Measurements from ENCODE around the gene ZNF343.

The ZNF343 gene

DNA sequence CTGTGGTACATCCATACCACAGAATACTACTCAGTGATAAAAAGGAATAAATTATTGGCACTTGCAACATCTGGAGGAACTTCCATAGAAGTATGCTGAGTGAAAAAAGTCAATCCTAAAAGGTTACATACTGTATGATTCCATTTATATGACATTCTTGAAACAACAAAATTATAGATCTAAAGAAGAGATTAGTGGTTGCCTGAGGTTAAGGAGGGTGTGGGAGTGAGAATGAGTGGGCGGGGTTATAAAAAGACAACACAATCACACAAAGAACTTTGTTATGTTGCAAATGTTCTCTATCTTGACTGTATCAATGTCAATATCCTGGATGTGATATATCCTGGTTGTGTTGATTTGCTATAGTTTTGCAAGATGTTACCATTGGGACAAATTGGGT, 59.3 kb downstream of the ZNF343 start:
- Histone ChIP-seq H3K4me3 (ENCODE audit: low read depth, low read length) (no peak overlapping the region), H3K4me2 (ENCODE audit: low read length) (no peak overlapping the region), H3K79me2 (no peaks in the 10 kb centered on the region), H3K9me3 (ENCODE audit: control insufficient read depth, low read length) (no peaks in the 10 kb centered on the region), H3K27me3 (ENCODE audit: control insufficient read depth, insufficient read depth, low read length) (no peaks in the 10 kb centered on the region), H2AFZ (no peak overlapping the region), H3K27ac (no peak overlapping the region), H3K9ac (no peak overlapping the region), H3K36me3 (ENCODE audit: control insufficient read depth, insufficient read depth, low read length) (no peaks in the 10 kb centered on the region), H3K4me1 (no peaks in the 10 kb centered on the region)
- TF ChIP-seq CTCF (IDR thresholded peaks at IDR 0.05), result no peak

GRCh38 chr20:2446845-2447244, 61.9 kb downstream of the ZNF343 start:
- Histone ChIP-seq H3K27me3 (ENCODE audit: control insufficient read depth, insufficient read depth, low read length) (no peaks in the 10 kb centered on the region), H3K27ac (no peak overlapping the region), H3K4me1 (no peaks in the 10 kb centered on the region), H3K79me2 (no peaks in the 10 kb centered on the region), H3K9ac (no peak overlapping the region), H3K9me3 (ENCODE audit: control insufficient read depth, low read length) (no peaks in the 10 kb centered on the region), H3K4me3 (ENCODE audit: low read depth, low read length) (no peak overlapping the region), H3K36me3 (ENCODE audit: control insufficient read depth, insufficient read depth, low read length) (no peaks in the 10 kb centered on the region), H3K4me2 (ENCODE audit: low read length) (no peak overlapping the region), H2AFZ (no peak overlapping the region)
- TF ChIP-seq CTCF (IDR thresholded peaks at IDR 0.05), result no peak

Data from parathyroid adenoma (tissue), 2 donors.